ENCODE results near the gene PELI2.
"Not testable (repeated sequence)": the region's sequence is repeated elsewhere in the genome, so short reads cannot be mapped to it uniquely, and the experiment has no call there.

The PELI2 gene

GRCh38 chr14:56145181-56145769 is 27.1 kb downstream of the PELI2 start:
- no peak for DNase-seq

- DNase-seq, result no peak
These were observed 27.8 kb downstream of the PELI2 start for GRCh38 chr14:56145965-56146364.

GRCh38 chr14:56147449-56147848 is 29.2 kb downstream of the PELI2 start:
- no peak for DNase-seq

- DNase-seq, result no peak
These were observed 30.0 kb downstream of the PELI2 start for GRCh38 chr14:56147986-56148901.

GRCh38 chr14:56149151-56149550 is 30.9 kb downstream of the PELI2 start:
- no peak for DNase-seq

- DNase-seq, result no peak
These were observed 31.8 kb downstream of the PELI2 start for GRCh38 chr14:56149995-56150394.

GRCh38 chr14:56150645-56151345 is 32.6 kb downstream of the PELI2 start:
- no peak for DNase-seq

- no peak for DNase-seq
These were observed 34.0 kb downstream of the PELI2 start for GRCh38 chr14:56152221-56152620.

- no peak for DNase-seq
These were observed 35.1 kb downstream of the PELI2 start for GRCh38 chr14:56153267-56153666.

- DNase-seq, result no peak
These were observed 36.1 kb downstream of the PELI2 start for GRCh38 chr14:56154321-56154720.

- no peak for DNase-seq
These were observed 37.9 kb downstream of the PELI2 start for GRCh38 chr14:56156096-56156495.

GRCh38 chr14:56159066-56159465 is 40.9 kb downstream of the PELI2 start:
- DNase-seq, result no peak

- DNase-seq, result no peak
These were observed 41.9 kb downstream of the PELI2 start for GRCh38 chr14:56160088-56160487.

GRCh38 chr14:56161658-56162057 is 43.4 kb downstream of the PELI2 start:
- no peak for DNase-seq

- no peak for DNase-seq
These were observed 44.3 kb downstream of the PELI2 start for GRCh38 chr14:56162476-56162875.

- not testable (repeated sequence) for DNase-seq
These were observed 48.4 kb downstream of the PELI2 start for GRCh38 chr14:56166579-56166978.

GRCh38 chr14:56168007-56168616 is 49.9 kb downstream of the PELI2 start:
- DNase-seq, result no peak

- DNase-seq, result no peak
These were observed 51.8 kb downstream of the PELI2 start for GRCh38 chr14:56170028-56170427.

GRCh38 chr14:56170877-56171422 is 52.7 kb downstream of the PELI2 start:
- no peak for DNase-seq

- no peak for DNase-seq
These were observed 53.9 kb downstream of the PELI2 start for GRCh38 chr14:56172074-56172473.

GRCh38 chr14:56172571-56172971 is 54.4 kb downstream of the PELI2 start:
- DNase-seq, result no peak

GRCh38 chr14:56173365-56173922 is 55.2 kb downstream of the PELI2 start:
- no peak for DNase-seq

- no peak for DNase-seq
These were observed 57.6 kb downstream of the PELI2 start for GRCh38 chr14:56175773-56176172.
